SW480 (cell line): ENCODE data around the gene PRKCA.

ENCODE experiments used
- DNase-seq: peaks from one replicate; pipeline ENCODE4 v3.0.0-alpha.2; 2016; ENCODE audit warnings: low spot score

PRKCA gene

GRCh38 chr17:66414561-66415175 is 112.3 kb downstream of the PRKCA start:
- DNase-seq: no peak

DNA sequence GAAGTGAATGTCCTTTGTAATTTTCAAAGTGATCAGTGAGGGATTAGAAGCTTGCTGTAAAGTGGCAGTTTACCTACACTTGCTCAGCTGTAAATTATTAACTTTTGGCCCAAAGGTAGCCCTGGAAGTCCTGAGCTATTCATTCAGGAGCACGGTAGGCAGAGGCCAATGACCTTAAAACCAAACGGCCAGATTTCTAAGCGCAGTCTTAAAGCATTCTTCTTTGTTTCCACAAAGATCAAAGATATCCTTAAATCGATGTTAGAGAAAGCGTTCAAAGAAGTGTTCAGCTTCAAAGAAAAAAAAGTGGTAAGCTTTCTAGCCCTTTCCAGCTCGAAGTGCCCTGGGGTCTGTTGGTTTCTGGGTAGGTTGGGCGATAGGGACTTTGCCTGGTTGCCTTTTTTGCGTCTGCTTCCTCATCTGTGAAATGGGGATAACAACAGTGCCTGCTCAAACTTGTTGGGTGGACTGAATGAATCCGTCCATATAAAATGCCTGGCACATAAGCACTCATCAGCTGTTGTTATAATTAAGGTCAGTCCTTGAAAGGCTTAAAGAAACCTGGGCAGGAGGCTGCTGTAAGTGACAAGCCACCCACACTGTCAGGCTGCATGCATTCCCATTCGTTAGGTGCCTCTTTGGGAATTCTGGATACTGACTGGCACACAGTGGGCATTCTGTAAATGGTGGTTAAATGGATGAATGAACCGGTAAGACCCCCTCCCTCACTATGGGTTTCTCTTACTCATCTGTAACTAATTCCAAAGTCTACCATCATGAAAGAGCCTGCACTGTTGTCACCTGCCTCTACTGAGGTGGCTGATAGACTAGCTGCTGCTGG is 113.2 kb downstream of the PRKCA start:
- peak; percentile 59 for DNase-seq

DNA sequence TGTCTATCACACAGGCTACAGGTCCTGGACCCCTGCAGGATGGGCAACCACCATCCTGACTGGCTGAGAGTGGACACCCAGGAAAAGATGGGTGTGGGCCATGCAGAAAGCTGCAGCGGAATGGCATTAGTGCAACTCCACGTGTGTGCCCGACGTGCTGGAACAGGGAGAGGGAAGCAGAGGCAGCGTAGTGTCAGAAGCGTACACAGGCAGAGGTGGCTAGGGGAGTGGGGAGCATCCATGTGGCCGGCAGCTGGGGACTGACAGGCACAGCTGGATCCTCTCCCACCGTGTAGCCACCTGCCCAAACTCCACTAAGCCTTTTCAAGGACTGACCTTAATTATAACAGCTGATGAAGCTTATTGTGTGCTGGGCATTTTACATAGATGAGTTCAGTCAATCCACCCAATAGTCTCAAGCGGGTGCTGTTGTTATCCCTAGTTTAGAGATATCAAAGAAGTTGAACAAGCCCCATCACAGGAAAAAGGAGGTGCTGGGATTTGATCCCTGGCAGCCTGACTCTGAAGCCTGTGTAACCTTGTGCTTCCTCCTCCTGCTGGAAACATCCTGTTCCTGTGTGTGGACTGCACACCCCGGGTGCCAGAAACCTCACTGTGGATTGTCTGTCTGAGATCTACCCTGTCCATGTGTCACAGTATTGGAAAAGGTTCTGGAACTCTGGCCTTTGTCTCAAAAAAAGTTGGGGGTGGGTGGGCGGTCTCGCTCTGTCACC is 114.0 kb downstream of the PRKCA start:
- DNase-seq: no peak

- DNase-seq: peak; percentile 2
Observed at GRCh38 chr17:66417300-66417719, 114.9 kb downstream of the PRKCA start.

DNA sequence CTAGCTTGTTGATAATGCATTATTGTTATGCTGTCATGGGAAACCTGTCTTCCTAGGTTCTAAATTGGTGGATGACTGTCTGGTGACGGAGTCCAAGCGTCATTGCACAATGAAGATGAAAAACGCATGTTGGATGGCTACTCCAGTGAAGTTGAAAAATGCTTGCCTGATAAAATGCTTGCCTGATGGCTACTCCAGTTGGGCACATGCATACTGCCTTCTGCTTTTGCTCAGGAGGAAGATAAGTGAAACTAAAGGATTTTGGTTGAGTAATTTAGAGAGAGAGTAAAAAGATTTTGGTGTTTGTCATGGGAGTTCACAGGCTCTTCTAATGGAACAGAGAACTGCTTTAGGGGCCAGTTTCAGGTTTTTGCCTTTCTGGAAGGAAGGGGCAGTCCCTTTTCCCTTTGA is 118.6 kb downstream of the PRKCA start:
- no peak for DNase-seq

- no peak for DNase-seq
Observed at GRCh38 chr17:66422186-66422585, 119.8 kb downstream of the PRKCA start.

GRCh38 chr17:66423056-66423955 is 120.9 kb downstream of the PRKCA start:
- no peak for DNase-seq

- DNase-seq: no peak
Observed at GRCh38 chr17:66425756-66426396, 123.5 kb downstream of the PRKCA start.

GRCh38 chr17:66426397-66427033 is 124.1 kb downstream of the PRKCA start:
- DNase-seq: peak; percentile 21

- no peak for DNase-seq
Observed at GRCh38 chr17:66427134-66427533, 124.7 kb downstream of the PRKCA start.

DNA sequence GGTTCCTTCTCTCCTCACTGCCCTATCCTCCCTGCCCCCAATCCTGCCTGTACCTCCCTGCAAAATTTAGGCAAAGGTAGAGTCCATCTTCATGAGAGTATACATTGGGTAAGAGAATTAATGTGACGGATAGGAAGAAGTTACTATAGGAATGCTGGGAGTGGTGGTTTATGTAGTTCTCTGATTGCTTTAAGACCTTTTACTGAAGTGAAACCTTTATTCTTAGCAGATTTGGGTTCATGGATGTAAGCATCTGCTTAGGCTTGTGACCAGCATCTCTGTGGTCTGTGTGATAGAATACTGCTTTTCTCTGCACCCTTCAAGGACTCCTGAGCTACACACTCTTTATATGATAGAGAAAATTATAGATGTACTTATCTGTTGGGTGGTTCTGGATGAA is 127.3 kb downstream of the PRKCA start:
- DNase-seq: no peak

- no peak for DNase-seq
Observed at GRCh38 chr17:66430846-66431795, 128.7 kb downstream of the PRKCA start.

GRCh38 chr17:66431910-66432309 is 129.5 kb downstream of the PRKCA start:
- DNase-seq: no peak

- no peak for DNase-seq
Observed at GRCh38 chr17:66432411-66432957, 130.1 kb downstream of the PRKCA start.

DNA sequence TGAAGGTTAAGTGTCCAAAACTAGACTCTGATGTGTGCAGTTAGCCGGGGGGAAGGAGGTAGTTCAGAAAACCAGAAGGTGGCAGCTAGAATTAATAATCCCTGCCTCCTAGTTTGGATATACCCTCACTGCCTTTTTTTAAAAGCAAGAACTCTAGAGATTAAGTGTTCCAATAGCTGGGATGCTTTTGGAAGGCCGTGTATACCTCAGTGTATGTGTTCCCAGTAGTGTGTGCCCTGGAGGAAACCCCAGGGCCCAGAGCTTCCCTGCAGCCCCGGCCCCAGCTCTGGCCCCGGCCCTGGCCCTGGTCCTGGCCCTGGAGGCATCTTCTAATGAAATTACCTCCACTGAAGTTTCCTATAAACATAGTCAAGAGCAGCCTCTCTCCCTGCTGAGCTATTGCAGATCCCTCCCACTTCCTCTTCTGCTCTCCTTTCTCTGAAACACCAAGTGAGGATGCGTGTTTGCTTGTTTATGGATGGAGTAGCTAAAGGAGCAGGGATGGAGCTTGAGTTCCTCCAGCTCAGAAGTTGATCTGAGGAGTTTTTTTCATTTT is 130.7 kb downstream of the PRKCA start:
- DNase-seq: no peak

DNA sequence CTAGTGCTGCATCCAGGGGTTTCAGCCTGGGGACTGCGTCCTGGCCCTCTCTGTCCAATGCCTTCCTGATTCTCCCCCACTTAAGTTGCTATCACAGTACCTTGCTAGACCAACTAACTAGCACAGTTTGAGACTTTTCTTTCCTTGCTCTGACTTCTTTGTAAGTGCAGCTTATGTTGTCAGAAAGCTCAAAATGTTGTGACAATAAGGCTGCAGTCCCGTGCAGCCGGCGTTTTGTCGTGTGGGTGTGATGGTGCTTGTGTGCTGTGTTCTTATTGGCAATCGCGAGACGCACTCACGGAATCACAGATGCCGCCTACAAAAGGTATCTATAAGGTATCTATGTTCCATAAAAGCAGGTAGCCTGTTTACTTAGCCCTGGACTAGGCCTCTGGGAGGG is 132.8 kb downstream of the PRKCA start:
- no peak for DNase-seq

GRCh38 chr17:66436631-66437030 is 134.2 kb downstream of the PRKCA start:
- DNase-seq: no peak

GRCh38 chr17:66437476-66438026 is 135.1 kb downstream of the PRKCA start:
- no peak for DNase-seq

GRCh38 chr17:66438101-66438500 is 135.7 kb downstream of the PRKCA start:
- no peak for DNase-seq
